ENCODE data around the gene HLA-DRA. TPM values are rescaled to one million over a fixed set of nuclear protein-coding genes. Genes with fewer than 3 reads are reported as not detected.
"Not testable (repeated sequence)": the region's sequence is repeated elsewhere in the genome, so short reads cannot be mapped to it uniquely, and the experiment has no call there.

HLA-DRA gene
- total and polyA plus RNA-seq, 5 donors, result 66.7 to 139 (median 83.4) TPM

DNA sequence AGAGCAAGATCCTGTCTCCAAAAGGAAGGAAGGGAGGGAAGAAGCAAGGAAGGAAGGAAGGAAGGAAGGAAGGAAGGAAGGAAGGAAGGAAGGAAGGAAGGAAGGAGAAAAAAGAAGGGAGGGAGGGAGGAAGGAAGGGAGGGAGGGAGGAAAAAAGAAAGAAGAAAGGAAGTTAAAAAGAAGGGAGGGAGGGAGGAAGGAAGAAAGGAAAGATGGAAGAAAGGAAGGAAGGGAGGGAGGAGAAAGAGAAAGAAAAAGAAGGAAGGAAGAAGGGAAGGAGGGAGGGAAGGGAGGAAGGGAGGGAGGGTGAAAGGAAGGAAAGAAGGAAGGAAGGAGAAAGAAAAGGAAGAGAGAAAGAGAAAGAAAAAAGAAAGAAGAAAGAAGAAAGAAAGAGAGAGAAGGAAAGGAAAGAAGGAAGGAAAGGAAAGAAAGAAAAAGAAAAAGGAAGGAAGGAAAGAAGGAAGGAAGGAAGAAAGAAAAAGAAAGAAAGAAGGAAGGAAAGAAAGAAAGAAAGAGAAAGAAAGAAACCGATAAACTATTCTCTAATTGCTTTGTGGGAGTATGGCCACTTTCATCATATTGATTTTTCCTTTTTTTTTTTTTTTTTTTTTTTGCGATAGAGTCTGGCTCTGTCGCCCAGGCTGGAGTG, 9.5 kb downstream of the HLA-DRA start:
- no peak overlapping the region for H3K4me3 ChIP-seq (ENCODE audit: low read length)
- intact Hi-C loops (cut with DNase I), result no loop called here
- no peaks in the 10 kb centered on the region for H3K9me3 ChIP-seq (ENCODE audit: control insufficient read depth, low read length)
- WGBS, result 88% methylated on average over 3 of the region's 3 CpGs
- no peaks in the 10 kb centered on the region for H3K4me1 ChIP-seq (ENCODE audit: control insufficient read depth, insufficient read depth, low read length)
- no peak for ATAC-seq
- no peak for DNase-seq
- H3K27ac ChIP-seq (ENCODE audit: low read length), result no peak overlapping the region
- H3K27me3 ChIP-seq (ENCODE audit: control insufficient read depth, insufficient read depth), result no peaks in the 10 kb centered on the region

GRCh38 chr6:32457054-32457453, 17.4 kb downstream of the HLA-DRA start:
- intact Hi-C loops (cut with DNase I), result no loop called here
- 80% methylated on average over 4 of the region's 4 CpGs for WGBS
- no peak overlapping the region for H3K4me3 ChIP-seq (ENCODE audit: low read length)
- no peaks in the 10 kb centered on the region for H3K9me3 ChIP-seq (ENCODE audit: control insufficient read depth, low read length)
- DNase-seq (no peak), ATAC-seq (no peak)
- no peak overlapping the region for H3K27ac ChIP-seq (ENCODE audit: low read length)
- no peaks in the 10 kb centered on the region for H3K4me1 ChIP-seq (ENCODE audit: control insufficient read depth, insufficient read depth, low read length)
- no peaks in the 10 kb centered on the region for H3K27me3 ChIP-seq (ENCODE audit: control insufficient read depth, insufficient read depth)

DNA sequence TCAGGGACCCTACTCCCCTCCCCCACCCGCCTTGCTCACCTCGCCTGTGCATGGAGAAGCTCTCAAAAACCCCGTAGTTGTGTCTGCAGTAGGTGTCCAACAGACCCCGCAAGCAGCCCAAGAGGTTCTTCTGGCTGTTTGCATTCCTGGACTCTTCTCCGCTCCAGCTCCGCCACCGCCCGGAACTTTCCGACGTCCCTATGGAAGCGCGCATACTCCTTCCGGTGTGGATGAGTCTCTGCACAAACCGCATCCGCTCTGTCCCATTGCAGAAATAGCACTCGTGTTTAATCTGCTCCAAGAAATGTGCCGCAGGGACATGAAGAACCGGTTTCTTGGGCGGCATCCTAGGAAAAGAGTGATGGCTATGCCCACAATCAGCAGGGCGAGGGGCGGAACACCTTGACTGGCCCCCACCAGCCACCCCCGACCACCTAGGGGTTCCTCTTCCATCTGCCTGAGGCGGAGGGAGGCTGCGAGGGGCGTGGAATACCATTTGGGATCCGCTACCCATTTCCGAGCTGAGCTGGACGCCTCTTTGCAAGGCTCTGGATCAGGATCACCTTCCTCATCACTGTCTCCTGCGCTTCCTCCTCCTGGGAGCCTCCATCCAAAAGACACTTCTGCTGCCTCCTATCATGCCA, 20.2 kb downstream of the HLA-DRA start:
- ATAC-seq (no peak), DNase-seq (peak in 1 of 3 donors; percentile 24)
- Histone ChIP-seq H3K27ac (ENCODE audit: low read length) (no peak overlapping the region), H3K4me3 (ENCODE audit: low read length) (peak overlapping the region; percentile 25), H3K9me3 (ENCODE audit: control insufficient read depth, low read length) (no peaks in the 10 kb centered on the region), H3K4me1 (ENCODE audit: control insufficient read depth, insufficient read depth, low read length) (no peaks in the 10 kb centered on the region), H3K27me3 (ENCODE audit: control insufficient read depth, insufficient read depth) (no peaks in the 10 kb centered on the region)
- WGBS, result 50% methylated on average over 29 of the region's 29 CpGs
- intact Hi-C loops (cut with DNase I), result no loop called here

GRCh38 chr6:32460528-32460927, 20.8 kb downstream of the HLA-DRA start:
- Histone ChIP-seq H3K27me3 (ENCODE audit: control insufficient read depth, insufficient read depth) (no peaks in the 10 kb centered on the region), H3K9me3 (ENCODE audit: control insufficient read depth, low read length) (no peaks in the 10 kb centered on the region), H3K27ac (ENCODE audit: low read length) (no peak overlapping the region), H3K4me3 (ENCODE audit: low read length) (no peak overlapping the region), H3K4me1 (ENCODE audit: control insufficient read depth, insufficient read depth, low read length) (no peaks in the 10 kb centered on the region)
- WGBS, result 62% methylated on average over 4 of the region's 4 CpGs
- intact Hi-C loops (cut with DNase I), result no loop called here
- ATAC-seq, result no peak
- no peak for DNase-seq

DNA sequence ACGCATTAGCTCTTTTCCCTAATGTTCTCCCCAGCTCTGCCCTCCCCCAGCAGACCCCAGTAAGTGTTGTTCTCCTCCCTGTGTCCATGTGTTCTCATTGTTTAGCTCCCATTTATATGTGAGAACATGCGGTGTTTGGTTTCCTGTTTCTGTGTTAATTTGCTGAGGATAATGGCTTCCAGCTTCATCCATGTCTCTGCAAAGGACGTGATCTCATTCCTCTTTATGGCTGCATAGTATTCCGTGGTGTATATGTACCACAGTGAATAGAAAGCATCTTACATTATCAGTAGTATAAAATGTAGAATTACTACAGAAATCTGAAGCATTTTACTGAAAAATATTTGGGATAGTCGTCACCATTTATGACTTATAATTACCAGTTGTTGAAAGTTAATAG, 21.8 kb downstream of the HLA-DRA start:
- intact Hi-C loops (cut with DNase I), result no loop called here
- no peak overlapping the region for H3K27ac ChIP-seq (ENCODE audit: low read length)
- no peaks in the 10 kb centered on the region for H3K27me3 ChIP-seq (ENCODE audit: control insufficient read depth, insufficient read depth)
- no peak overlapping the region for H3K4me3 ChIP-seq (ENCODE audit: low read length)
- ATAC-seq (no peak), DNase-seq (no peak)
- 75% methylated on average over 5 of the region's 5 CpGs for WGBS
- no peaks in the 10 kb centered on the region for H3K9me3 ChIP-seq (ENCODE audit: control insufficient read depth, low read length)
- H3K4me1 ChIP-seq (ENCODE audit: control insufficient read depth, insufficient read depth, low read length), result no peaks in the 10 kb centered on the region

DNA sequence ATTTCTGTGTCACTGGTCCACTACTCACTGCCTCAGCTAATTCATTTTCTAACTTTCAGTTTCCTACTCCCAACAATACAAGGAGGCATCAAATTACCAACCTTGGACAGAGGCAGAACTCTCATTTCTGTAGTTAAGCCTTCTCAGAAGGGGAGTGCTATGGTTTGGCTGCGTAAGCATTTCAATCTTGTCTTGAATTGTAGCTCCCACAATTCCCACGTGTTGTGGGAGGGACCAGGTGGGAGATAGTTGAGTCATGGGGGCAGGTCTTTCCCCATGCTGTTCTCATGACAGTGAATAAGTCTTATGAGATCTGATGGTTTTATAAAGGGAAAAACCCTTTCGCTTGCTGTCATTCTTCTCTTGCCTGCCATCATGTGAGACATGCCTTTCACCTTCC, 22.9 kb downstream of the HLA-DRA start:
- ATAC-seq (no peak), DNase-seq (no peak)
- intact Hi-C loops (cut with DNase I), result no loop called here
- Histone ChIP-seq H3K27me3 (ENCODE audit: control insufficient read depth, insufficient read depth) (no peaks in the 10 kb centered on the region), H3K27ac (ENCODE audit: low read length) (no peak overlapping the region), H3K4me3 (ENCODE audit: low read length) (no peak overlapping the region), H3K9me3 (ENCODE audit: control insufficient read depth, low read length) (no peaks in the 10 kb centered on the region), H3K4me1 (ENCODE audit: control insufficient read depth, insufficient read depth, low read length) (no peaks in the 10 kb centered on the region)
- WGBS, result 40% methylated on average over 3 of the region's 3 CpGs

DNA sequence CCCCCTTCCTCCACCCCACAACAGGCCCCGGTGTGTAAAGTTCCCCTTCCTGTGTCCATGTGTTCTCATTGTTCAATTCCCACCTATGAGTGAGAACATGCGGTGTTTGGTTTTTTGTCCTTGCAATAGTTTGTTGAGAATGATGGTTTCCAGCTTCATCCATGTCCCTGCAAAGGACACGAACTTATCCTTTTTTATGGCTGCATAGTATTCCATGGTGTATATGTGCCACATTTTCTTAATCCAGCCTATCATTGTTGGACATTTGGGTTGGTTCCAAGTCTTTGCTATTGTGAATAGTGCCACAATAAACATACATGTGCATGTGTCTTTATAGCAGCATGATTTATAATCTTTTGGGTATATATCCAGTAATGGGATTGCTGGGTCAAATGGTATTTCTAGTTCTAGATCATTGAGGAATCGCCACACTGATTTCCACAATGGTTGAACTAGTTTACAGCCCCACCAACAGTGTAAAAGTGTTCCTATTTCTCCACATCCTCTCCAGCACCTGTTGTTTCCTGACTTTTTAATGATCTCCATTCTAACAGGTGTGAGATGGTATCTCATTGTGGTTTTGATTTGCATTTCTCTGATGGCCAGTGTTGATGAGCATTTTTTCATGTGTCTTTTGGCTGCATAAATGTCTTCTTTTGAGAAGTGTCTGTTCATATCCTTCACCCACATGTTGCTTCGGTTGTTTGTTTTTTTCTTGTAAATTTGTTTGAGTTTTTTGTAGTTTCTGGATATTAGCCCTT, 28.2 kb downstream of the HLA-DRA start:
- ATAC-seq; H3K4me3 ChIP-seq (ENCODE audit: low read length); H3K27me3 ChIP-seq (ENCODE audit: control insufficient read depth, insufficient read depth); H3K9me3 ChIP-seq (ENCODE audit: control insufficient read depth, low read length); DNase-seq; H3K4me1 ChIP-seq (ENCODE audit: control insufficient read depth, insufficient read depth, low read length); intact Hi-C loops (cut with DNase I); H3K27ac ChIP-seq (ENCODE audit: low read length): not testable (repeated sequence)
- WGBS, result 64% methylated on average over 5 of the region's 5 CpGs

GRCh38 chr6:32472781-32473375, 33.2 kb downstream of the HLA-DRA start:
- 64% methylated on average over 5 of the region's 5 CpGs for WGBS
- Histone ChIP-seq H3K27ac (ENCODE audit: low read length) (peak overlapping the region; percentile 72), H3K27me3 (ENCODE audit: control insufficient read depth, insufficient read depth) (no peaks in the 10 kb centered on the region), H3K4me3 (ENCODE audit: low read length) (no peak overlapping the region), H3K9me3 (ENCODE audit: control insufficient read depth, low read length) (peaks cover 2% of the 10 kb centered on the region), H3K4me1 (ENCODE audit: control insufficient read depth, insufficient read depth, low read length) (no peaks in the 10 kb centered on the region)
- intact Hi-C loops (cut with DNase I), result no loop called here
- peak in 1 of 2 donors; percentile 20 for ATAC-seq
- no peak for DNase-seq

- H3K27me3 ChIP-seq (ENCODE audit: control insufficient read depth, insufficient read depth); H3K4me1 ChIP-seq (ENCODE audit: control insufficient read depth, insufficient read depth, low read length); H3K4me3 ChIP-seq (ENCODE audit: low read length); intact Hi-C loops (cut with DNase I); H3K9me3 ChIP-seq (ENCODE audit: control insufficient read depth, low read length): not testable (repeated sequence)
- H3K27ac ChIP-seq (ENCODE audit: low read length), result peak overlapping the region; percentile 72
- WGBS, result 48% methylated on average over 10 of the region's 10 CpGs
- peak; percentile 89 to 97 for ATAC-seq
- peak in 1 of 3 donors; percentile 60 for DNase-seq
These were observed 34.0 kb downstream of the HLA-DRA start for GRCh38 chr6:32473376-32474348.

GRCh38 chr6:32475392-32476206, 35.9 kb downstream of the HLA-DRA start:
- intact Hi-C loops (cut with DNase I), result no loop called here
- no peak for DNase-seq
- H3K4me1 ChIP-seq (ENCODE audit: control insufficient read depth, insufficient read depth, low read length), result no peaks in the 10 kb centered on the region
- 83% methylated on average over 13 of the region's 13 CpGs for WGBS
- no peak overlapping the region for H3K27ac ChIP-seq (ENCODE audit: low read length)
- ATAC-seq, result no peak
- peaks cover 3% of the 10 kb centered on the region for H3K9me3 ChIP-seq (ENCODE audit: control insufficient read depth, low read length)
- no peaks in the 10 kb centered on the region for H3K27me3 ChIP-seq (ENCODE audit: control insufficient read depth, insufficient read depth)
- no peak overlapping the region for H3K4me3 ChIP-seq (ENCODE audit: low read length)
